DMS53 (cell line): ENCODE results near the gene MCF2L.
A peak's percentile ranks its signal among the peaks of the same experiment; 100 is the strongest.

ENCODE experiments used
- DNase-seq: peaks from one replicate; lab custom pipeline; 2025; lab: John Stamatoyannopoulos, UW

The MCF2L gene

DNA sequence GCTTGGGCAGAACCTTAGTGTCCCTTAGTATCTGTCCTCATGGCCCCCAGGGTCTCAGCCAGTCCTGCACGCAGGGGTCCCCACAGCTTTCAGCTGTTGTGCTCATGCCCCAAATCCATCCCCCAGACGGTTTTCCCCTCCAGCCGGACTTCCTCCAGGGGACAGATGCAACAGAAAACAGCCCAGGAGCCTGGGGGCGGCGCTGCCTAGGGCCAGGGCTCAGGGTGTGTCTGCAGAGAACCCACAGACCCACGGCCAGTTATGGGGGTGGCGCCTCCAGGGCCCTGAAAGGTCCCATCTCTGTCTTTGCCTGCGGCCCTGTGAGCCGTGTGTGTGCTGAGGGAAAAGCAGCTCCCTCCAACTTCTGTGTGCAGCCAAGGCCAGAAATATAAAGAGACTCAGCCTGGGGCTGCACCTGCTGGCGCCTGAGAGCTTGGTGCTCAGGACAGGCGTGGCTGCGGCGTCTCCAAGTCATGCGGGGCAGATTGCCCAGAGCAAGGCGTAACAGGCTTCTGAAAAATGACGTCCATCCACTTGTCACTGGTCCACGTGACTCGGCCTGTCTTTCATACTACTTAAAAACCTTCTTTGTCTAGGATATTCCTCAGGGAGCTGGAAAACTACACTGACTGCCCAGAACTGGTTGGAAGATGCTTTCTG lies 114.5 kb downstream of the MCF2L start:
- DNase-seq = peak; percentile 2

DNA sequence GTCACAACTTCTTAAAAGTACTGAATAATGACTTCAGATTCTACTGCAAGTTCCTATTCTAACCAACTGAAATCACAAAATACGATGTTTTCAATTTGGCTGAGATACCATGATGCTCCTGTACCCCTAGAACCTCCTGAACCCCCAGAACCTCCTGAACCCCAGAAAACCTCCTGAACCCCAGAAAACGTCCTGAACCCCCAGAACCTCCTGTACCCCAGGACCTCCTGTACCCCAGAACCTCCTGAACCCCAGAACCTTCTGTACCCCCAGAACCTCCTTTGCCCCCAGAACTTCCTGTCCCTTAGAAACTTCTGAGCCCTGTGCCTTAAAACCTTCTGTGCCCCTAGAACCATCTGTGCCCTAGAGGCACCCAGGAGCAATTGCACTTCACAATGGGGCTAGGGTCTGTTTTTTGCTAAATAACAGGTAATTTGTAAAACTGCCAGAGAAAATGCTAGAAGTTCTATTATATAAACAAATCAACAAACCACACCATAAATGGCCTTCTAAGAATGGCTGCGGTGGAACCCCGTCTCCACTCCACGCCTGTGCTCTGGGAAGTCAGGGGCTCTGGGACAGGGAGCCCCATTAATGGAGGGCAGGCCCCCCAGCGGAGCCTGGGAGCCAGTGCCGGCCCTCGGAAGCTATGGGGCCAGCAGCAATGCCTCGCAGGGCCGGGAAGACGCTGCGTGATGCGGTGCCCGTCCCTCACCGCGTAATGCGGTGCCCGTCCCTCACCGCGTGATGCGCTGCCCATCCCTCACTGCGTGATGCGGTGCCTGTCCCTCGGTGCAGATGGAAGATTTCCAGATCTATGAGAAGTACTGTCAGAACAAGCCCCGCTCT lies 115.3 kb downstream of the MCF2L start:
- DNase-seq = no peak

- DNase-seq = no peak
Measured at GRCh38 chr13:113084943-113085540, 116.0 kb downstream of the MCF2L start.

GRCh38 chr13:113086031-113086750 lies 117.2 kb downstream of the MCF2L start:
- no peak for DNase-seq

DNA sequence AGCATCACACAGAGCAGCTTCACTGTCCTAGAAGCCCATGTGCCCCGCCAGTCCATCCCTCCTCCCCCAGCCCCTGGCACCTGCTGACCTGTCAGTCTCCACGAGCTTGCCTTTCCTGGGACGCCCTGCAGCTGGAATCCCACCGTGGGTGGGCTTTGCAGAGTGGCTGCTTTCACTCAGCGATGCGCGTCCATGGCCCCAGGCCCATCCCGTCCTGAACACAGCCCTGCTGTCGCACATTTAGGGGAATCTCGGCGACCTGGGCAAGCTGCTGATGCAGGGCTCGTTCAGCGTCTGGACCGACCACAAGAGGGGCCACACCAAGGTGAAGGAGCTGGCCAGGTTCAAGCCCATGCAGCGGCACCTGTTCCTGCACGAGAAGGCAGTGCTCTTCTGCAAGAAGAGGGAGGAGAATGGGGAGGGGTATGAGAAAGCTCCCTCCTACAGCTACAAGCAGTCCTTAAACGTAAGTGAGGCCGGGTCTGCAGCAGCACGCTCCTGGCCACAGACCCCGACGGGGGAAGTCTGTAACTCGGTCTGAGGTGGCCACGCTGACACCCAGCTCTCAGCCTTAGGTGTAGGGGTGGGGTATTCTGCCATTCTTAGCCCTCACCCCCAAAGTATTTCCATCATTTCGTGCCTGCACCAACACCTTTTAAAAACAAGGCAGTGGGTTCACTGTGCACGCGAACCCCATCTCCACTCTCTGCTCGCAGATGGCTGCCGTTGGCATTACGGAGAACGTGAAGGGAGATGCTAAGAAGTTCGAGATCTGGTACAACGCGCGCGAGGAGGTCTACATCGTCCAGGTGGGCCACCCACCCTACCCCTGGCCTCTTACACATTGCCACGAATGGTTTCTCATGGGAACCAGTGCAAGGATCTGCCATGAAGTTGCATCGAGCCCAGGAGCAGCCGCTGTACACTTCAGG lies 118.2 kb downstream of the MCF2L start:
- no peak for DNase-seq

DNA sequence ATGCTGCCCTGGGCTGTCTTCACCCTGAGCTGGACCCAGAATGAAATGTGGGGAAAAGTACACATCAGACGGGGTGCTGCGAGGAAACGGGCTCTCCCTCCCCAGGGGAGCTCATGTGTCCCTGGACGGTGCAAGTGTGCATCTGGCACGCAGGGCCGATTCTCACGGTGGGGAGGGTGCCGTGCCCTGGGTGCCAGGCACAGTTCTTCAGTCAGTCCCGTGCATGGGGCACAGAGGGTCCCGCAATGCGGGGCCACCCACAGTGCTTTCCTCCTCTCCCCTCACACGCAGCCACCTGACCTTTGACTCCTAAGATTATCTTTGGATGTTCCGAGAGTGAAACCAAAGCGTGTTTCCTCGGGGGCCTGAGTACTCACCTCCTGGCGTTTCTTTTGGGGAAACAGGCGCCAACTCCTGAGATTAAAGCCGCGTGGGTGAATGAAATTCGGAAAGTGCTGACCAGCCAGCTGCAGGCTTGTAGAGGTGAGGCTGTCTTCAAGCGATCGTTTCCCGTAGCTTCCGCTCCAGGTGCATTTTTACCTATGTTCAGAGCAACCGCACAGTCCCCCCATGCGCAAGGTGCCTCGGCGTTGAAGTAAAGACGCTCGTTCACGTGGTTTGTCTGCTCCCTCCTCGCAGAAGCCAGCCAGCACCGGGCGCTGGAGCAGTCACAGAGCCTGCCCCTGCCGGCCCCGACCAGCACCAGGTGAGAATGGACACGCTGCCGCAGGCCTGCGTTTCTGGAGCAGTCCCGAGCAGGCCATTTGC lies 119.1 kb downstream of the MCF2L start:
- no peak for DNase-seq

DNA sequence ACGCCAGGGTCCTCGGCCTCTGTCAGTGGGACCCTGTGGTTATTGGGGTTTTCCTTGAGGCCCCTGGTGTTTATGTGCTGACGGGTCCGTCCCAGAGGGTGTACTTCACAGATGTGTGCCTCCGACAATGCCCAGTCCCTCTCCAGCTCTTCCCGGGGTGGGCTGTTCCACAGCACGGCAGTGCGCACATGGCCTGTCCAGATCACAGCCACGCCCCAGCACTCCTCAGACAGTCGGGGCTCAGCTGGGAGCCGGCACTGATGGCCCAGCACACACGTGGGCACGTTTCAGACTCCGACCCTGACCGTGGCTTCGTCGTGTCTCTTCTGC lies 119.6 kb downstream of the MCF2L start:
- no peak for DNase-seq

GRCh38 chr13:113089693-113090414 lies 120.8 kb downstream of the MCF2L start:
- DNase-seq = no peak

GRCh38 chr13:113090415-113090770 lies 121.4 kb downstream of the MCF2L start:
- DNase-seq = no peak

DNA sequence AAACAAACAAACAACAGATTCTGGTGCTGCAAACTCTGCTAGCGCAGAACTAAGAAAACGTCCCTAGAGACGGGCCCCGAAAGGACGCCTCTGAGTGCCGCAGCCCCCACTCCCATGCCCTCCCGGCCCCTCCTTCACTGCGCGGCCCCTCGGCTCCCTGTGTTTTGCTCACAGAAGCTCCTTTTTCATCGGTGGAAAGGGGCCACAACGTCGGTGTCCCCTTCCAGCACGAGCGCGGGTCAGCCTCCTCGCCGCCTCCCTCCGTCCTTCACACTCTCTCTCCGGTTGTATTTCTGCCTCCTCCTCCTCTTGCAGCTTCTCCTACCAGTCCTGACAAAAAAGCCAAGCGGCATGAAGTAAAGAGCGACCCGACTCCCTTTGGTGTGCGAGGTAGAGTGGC lies 121.8 kb downstream of the MCF2L start:
- no peak for DNase-seq

DNA sequence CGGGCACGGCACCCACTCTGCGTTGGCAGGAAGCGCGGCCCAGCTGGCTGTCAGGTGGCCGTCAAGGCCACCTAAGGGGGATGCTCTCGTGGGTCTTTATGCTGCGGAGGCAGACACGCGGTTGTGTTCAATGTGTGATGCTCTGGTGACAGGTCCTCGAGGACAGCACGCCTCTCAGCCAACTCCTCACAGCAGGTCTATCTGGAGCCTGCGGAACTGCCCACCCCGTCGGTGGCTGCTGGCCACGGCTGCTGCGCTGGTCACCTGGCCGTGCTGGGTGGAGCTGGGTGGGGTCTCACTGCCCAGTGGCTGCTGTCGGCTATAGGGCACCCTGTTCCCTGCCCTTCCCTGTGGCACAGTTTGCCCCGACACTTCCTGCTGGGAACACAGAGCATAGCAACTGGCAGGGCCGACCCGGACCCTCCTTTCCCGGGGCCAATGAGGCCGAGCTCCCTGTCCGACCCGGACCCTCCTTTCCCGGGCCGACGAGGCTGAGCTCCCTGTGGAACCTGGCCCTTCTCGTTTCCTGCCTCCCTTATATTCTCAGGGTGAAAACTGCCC lies 122.3 kb downstream of the MCF2L start:
- no peak for DNase-seq

DNA sequence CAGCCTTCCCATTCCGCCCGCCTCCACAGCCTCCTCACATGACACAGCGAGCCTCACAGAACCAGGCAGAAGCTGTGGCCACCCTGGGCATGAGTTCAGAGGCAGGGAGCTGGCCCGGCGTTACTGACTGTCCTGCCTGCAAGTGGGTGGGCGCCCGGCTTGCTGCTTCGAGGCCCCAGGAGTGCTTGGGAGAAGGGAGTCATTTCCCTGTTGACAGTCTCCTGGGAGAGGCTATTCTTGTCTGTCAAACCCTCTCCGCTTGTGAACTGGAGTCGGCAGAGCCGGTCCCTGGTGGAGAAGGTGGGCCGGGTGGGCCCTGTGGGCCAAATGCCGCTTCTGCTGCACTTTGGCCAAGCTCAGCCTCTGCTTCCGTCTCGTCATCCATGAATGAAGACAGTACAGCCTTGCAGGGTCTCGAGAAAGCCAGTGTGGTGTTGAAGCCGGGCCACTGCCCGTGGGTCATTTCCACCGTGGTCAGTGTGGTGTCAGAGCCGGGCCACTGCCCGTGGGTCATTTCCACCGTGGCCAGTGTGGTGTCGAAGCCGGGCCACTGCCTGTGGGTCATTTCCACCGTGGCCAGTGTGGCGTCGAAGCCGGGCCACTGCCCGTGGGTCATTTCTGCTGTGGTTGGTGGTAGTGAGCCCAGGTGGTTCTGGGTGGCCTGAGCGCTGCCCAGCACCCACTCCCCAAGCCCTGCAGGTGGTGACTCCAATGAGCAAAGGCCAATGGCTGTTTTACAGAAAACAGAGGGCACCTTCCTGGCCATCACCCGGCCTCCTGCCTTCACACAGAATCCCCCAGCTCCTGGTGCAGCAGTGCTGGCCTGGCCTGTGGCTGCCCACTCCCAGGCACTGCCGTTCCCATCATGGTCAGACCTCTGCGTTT lies 123.1 kb downstream of the MCF2L start:
- no peak for DNase-seq

- no peak for DNase-seq
Measured at GRCh38 chr13:113092776-113093579, 124.0 kb downstream of the MCF2L start.

- no peak for DNase-seq
Measured at GRCh38 chr13:113093580-113094409, 124.8 kb downstream of the MCF2L start.

DNA sequence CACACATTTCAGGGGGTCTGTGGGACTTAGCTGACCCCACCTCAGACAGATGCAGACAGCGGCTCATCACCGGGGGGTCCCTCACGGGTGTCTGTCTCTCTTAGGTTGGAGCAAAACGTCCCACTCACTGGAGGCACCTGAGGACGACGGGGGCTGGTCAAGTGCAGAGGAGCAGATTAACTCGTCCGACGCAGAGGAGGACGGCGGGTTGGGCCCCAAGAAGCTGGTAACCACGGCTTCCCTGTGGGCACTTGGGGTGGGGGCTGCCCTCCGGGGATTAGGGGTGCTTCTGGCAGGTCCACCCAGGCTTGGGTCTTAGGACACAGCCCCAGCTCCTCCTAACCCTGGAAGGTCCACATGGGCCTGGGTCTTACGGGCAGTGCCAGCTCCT lies 125.4 kb downstream of the MCF2L start:
- no peak for DNase-seq

DNA sequence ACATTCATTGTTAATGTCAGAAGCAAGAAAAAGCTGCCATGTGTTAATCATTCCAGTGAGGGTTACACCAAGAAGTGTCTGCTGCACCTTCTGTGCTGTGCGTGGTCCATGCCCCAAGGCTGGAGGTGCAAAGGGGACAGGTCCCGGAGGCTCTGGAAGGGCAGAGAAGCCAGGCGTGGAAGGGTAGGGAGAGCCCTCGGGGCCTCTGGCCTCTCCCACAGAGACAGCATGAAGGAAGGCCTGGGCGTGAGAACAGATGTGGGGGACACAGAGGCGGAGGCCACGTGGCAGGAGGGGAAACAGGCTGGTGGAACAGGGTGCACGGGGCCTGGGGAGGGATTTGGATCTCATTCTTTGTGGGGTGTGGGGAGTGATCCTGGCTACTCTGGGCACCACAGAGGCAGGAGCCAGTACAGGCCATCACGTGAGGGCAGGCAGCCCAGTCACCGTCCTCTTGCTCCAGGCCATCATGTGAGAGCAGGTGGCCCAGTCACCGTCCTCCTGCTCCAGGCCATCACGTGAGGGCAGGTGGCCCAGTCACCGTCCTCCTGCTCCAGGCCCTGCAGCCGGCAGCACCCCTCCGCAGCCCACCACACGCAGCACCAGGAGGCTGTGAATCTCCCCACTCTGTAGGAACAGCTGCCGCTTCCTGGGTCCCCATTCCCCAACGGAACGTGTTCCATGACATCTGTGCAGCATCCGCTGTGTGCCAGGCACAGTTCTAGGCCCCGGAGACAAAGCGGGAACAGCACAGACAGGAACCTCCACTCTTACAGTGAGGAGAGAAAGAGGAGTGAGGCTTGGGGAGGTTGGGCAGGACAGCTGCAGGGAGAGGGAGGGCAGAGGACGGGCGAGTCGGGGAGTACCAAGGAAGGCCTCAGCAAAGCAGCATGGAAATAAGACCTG lies 126.4 kb downstream of the MCF2L start:
- DNase-seq = no peak
